Suprapubic skin (tissue), 4 donors: ENCODE measurements around the gene NOVA2.

Experiments used
- CTCF ChIP-seq, 2 donors: fragments of 200-600 bp in 1 of 2; fragments of 450-650 bp in 1 of 2; sonication (generic) in 1 of 2; IDR thresholded peaks; one replicate each; pipeline ENCODE4 v1.5.1; 2016 to 2019; ENCODE audit warnings: antibody characterized with exemption in 2 of 2, mild to moderate bottlenecking in 1 of 2, moderate library complexity in 1 of 2
- EP300 ChIP-seq: sonication (generic); formaldehyde crosslinking; IDR thresholded peaks from one replicate; pipeline ENCODE4 v1.6.1; 2017; ENCODE audit warnings: antibody characterized with exemption
- POLR2A ChIP-seq, 2 donors: fragments of 450-650 bp; IDR thresholded peaks; one replicate each; pipeline ENCODE4 v1.6.1; 2017; ENCODE audit warnings: antibody characterized with exemption in 2 of 2, mild to moderate bottlenecking in 2 of 2, moderate library complexity in 2 of 2
- POLR2AphosphoS5 ChIP-seq, 3 donors: sonication (generic); formaldehyde crosslinking; IDR thresholded peaks; one replicate each; pipeline ENCODE4 v1.6.1; 2017; ENCODE audit warnings: antibody characterized with exemption in 3 of 3

- TF ChIP-seq CTCF (IDR thresholded peaks at IDR 0.05) (no peak), POLR2AphosphoS5 (IDR thresholded peaks at IDR 0.05) (no peak), POLR2A (IDR thresholded peaks at IDR 0.05) (no peak), EP300 (no peak)
These were observed 56.1 kb downstream of the NOVA2 start for GRCh38 chr19:45917421-45918091.
